ENCODE results near the gene ZNF133. TPM values are rescaled to one million over a fixed set of nuclear protein-coding genes. Genes with fewer than 3 reads are reported as not detected.
A peak's percentile ranks its signal among the peaks of the same experiment; 100 is the strongest.

Gene ZNF133
- total and polyA plus RNA-seq, 2 of the 13 experiments (the other 11 are each of a cell fraction or from before 2014, with no cell fraction given): 23.5 to 26.7 TPM

DNA sequence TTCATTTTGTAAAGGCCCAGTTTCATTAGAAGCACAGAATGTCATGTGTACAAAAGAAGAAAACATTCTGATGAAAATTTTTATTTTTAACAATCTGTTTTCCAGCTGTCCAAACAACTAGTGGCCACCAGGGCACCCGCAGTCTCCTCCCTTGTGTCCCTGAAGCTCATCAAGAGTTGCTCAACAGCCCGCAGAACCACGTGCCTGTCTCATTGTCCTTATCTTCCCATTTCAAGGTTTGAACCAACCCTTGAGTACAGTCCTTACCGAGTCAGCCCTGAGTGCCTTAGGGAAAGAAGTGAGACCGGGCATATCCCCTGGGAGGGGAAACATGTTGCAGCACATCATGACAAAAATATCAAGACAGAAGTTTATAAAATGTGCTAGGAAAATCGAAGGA is 15.9 kb upstream of the ZNF133 start (continued):
- TF ChIP-seq, protein P1, sequence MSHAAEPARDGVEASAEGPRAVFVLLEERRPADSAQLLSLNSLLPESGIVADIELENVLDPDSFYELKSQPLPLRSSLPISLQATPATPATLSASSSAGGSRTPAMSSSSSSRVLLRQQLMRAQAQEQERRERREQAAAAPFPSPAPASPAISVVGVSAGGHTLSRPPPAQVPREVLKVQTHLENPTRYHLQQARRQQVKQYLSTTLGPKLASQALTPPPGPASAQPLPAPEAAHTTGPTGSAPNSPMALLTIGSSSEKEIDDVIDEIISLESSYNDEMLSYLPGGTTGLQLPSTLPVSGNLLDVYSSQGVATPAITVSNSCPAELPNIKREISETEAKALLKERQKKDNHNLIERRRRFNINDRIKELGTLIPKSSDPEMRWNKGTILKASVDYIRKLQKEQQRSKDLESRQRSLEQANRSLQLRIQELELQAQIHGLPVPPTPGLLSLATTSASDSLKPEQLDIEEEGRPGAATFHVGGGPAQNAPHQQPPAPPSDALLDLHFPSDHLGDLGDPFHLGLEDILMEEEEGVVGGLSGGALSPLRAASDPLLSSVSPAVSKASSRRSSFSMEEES (CRISPR knock-in tag; IDR thresholded peaks at IDR 0.05): peak; percentile 69; the same call in 1 of the 2 replicates
- peak; percentile 72; the same call in 1 of the 2 replicates for TF ChIP-seq ZNF552 (CRISPR knock-in tag; IDR thresholded peaks at IDR 0.05; ENCODE audit: borderline replicate concordance)
- peak; percentile 93 for TF ChIP-seq CEBPG (CRISPR knock-in tag; IDR thresholded peaks at IDR 0.05)
- no peak for TF ChIP-seq STAT5B (CRISPR knock-in tag; IDR thresholded peaks at IDR 0.05)
- TF ChIP-seq BORCS8-MEF2B (CRISPR knock-in tag; IDR thresholded peaks at IDR 0.05): peak; percentile 54; the same call in 1 of the 2 replicates
- no peak for TF ChIP-seq ZNF841 (CRISPR knock-in tag; IDR thresholded peaks at IDR 0.05; ENCODE audit: borderline replicate concordance)
- TF ChIP-seq WIZ (CRISPR knock-in tag; IDR thresholded peaks at IDR 0.05): no peak
- peak; percentile 73 for TF ChIP-seq BHLHE40 (IDR thresholded peaks at IDR 0.05; ENCODE audit: low read length)
- TF ChIP-seq ZNF780A (CRISPR knock-in tag; IDR thresholded peaks at IDR 0.05): no peak
- TF ChIP-seq ZNF644 (CRISPR knock-in tag; IDR thresholded peaks at IDR 0.05; ENCODE audit: low read depth): peak; percentile 65; the same call in 1 of the 2 replicates
- TF ChIP-seq ZBTB7A (CRISPR knock-in tag; IDR thresholded peaks at IDR 0.05): no peak
- 0 out of 2 replicates have a peak, but pooled peaks have one; percentile 37 for TF ChIP-seq RNF2 (conservative IDR thresholded peaks at IDR 0.05; ENCODE audit: low read depth)
- TF ChIP-seq ZFP36L2 (CRISPR knock-in tag; IDR thresholded peaks at IDR 0.05): no peak
- TF ChIP-seq THAP11 (CRISPR knock-in tag; IDR thresholded peaks at IDR 0.05): 0 out of 2 replicates have a peak, but pooled peaks have one; percentile 38
- TF ChIP-seq HOXA7 (CRISPR knock-in tag; IDR thresholded peaks at IDR 0.05): no peak
- TF ChIP-seq, protein P2, sequence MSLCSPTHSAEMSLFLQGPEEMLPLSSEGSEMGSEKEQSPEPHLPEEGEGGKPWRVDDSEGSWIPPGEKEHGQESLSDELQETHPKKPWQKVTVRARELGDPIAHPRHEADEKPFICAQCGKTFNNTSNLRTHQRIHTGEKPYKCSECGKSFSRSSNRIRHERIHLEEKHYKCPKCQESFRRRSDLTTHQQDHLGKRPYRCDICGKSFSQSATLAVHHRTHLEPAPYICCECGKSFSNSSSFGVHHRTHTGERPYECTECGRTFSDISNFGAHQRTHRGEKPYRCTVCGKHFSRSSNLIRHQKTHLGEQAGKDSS (CRISPR knock-in tag; IDR thresholded peaks at IDR 0.05; ENCODE audit: borderline replicate concordance, low read depth): no peak
- no peak for TF ChIP-seq SOX6 (IDR thresholded peaks at IDR 0.05)
- TF ChIP-seq SOX6 (CRISPR knock-in tag; IDR thresholded peaks at IDR 0.05): peak; percentile 75
- TF ChIP-seq, protein P3, sequence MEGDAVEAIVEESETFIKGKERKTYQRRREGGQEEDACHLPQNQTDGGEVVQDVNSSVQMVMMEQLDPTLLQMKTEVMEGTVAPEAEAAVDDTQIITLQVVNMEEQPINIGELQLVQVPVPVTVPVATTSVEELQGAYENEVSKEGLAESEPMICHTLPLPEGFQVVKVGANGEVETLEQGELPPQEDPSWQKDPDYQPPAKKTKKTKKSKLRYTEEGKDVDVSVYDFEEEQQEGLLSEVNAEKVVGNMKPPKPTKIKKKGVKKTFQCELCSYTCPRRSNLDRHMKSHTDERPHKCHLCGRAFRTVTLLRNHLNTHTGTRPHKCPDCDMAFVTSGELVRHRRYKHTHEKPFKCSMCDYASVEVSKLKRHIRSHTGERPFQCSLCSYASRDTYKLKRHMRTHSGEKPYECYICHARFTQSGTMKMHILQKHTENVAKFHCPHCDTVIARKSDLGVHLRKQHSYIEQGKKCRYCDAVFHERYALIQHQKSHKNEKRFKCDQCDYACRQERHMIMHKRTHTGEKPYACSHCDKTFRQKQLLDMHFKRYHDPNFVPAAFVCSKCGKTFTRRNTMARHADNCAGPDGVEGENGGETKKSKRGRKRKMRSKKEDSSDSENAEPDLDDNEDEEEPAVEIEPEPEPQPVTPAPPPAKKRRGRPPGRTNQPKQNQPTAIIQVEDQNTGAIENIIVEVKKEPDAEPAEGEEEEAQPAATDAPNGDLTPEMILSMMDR (CRISPR knock-in tag; IDR thresholded peaks at IDR 0.05): peak; percentile 21; the same call in 1 of the 2 replicates
- TF ChIP-seq, protein P4, sequence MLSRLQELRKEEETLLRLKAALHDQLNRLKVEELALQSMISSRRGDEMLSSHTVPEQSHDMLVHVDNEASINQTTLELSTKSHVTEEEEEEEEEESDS (CRISPR knock-in tag; IDR thresholded peaks at IDR 0.05; ENCODE audit: borderline replicate concordance): no peak
- TF ChIP-seq NR2F2 (IDR thresholded peaks at IDR 0.05; ENCODE audit: borderline replicate concordance, low read depth): no peak
- TF ChIP-seq, protein P5, sequence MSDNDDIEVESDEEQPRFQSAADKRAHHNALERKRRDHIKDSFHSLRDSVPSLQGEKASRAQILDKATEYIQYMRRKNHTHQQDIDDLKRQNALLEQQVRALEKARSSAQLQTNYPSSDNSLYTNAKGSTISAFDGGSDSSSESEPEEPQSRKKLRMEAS (IDR thresholded peaks at IDR 0.05): peak; percentile 82
- TF ChIP-seq, protein P6, sequence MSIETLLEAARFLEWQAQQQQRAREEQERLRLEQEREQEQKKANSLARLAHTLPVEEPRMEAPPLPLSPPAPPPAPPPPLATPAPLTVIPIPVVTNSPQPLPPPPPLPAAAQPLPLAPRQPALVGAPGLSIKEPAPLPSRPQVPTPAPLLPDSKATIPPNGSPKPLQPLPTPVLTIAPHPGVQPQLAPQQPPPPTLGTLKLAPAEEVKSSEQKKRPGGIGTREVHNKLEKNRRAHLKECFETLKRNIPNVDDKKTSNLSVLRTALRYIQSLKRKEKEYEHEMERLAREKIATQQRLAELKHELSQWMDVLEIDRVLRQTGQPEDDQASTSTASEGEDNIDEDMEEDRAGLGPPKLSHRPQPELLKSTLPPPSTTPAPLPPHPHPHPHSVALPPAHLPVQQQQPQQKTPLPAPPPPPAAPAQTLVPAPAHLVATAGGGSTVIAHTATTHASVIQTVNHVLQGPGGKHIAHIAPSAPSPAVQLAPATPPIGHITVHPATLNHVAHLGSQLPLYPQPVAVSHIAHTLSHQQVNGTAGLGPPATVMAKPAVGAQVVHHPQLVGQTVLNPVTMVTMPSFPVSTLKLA (IDR thresholded peaks at IDR 0.05): no peak
- peak; percentile 39; the same call in 1 of the 2 replicates for TF ChIP-seq FOXA3 (CRISPR knock-in tag; IDR thresholded peaks at IDR 0.05)
- TF ChIP-seq SOX13 (IDR thresholded peaks at IDR 0.05): no peak
- TF ChIP-seq SOX13 (CRISPR knock-in tag; conservative IDR thresholded peaks at IDR 0.05 in 1 of 2, IDR thresholded peaks at IDR 0.05 in 1 of 2): peak in 1 of 2 experiments; percentile 83; a peak in 2 of 4 replicates
